NCI-H446 (cell line): Measurements from ENCODE around the gene EPM2A.

Experiments
- DNase-seq, 2 experiments: peaks; one replicate each; lab custom pipeline; 2025; lab: John Stamatoyannopoulos, UW

Gene EPM2A

GRCh38 chr6:145670311-145670710, 65.0 kb downstream of the EPM2A start:
- DNase-seq, result no peak

GRCh38 chr6:145669627-145670034, 65.7 kb downstream of the EPM2A start:
- DNase-seq, result no peak

GRCh38 chr6:145668844-145669243, 66.5 kb downstream of the EPM2A start:
- DNase-seq, result no peak

- DNase-seq, result no peak
Observed at GRCh38 chr6:145660676-145661075, 74.6 kb downstream of the EPM2A start.

GRCh38 chr6:145656128-145656527, 79.2 kb downstream of the EPM2A start:
- no peak for DNase-seq

GRCh38 chr6:145652572-145652971, 82.7 kb downstream of the EPM2A start:
- no peak for DNase-seq

GRCh38 chr6:145651988-145652387, 83.3 kb downstream of the EPM2A start:
- no peak for DNase-seq

- no peak for DNase-seq
Observed at GRCh38 chr6:145648149-145648548, 87.2 kb downstream of the EPM2A start.

GRCh38 chr6:145647602-145648001, 87.7 kb downstream of the EPM2A start:
- no peak for DNase-seq

- DNase-seq, result no peak
Observed at GRCh38 chr6:145643760-145644159, 91.6 kb downstream of the EPM2A start.

- peak; percentile 33 to 65 for DNase-seq
Observed at GRCh38 chr6:145633981-145634627, 101.2 kb downstream of the EPM2A start.

GRCh38 chr6:145632971-145633370, 102.3 kb downstream of the EPM2A start:
- no peak for DNase-seq

GRCh38 chr6:145631374-145631773, 103.9 kb downstream of the EPM2A start:
- no peak for DNase-seq

- no peak for DNase-seq
Observed at GRCh38 chr6:145630598-145630997, 104.7 kb downstream of the EPM2A start.

- DNase-seq, result no peak
Observed at GRCh38 chr6:145629478-145629877, 105.8 kb downstream of the EPM2A start.

GRCh38 chr6:145627451-145627850, 107.9 kb downstream of the EPM2A start:
- DNase-seq, result no peak

- no peak for DNase-seq
Observed at GRCh38 chr6:145626857-145627256, 108.5 kb downstream of the EPM2A start.

- no peak for DNase-seq
Observed at GRCh38 chr6:145623231-145623630, 112.1 kb downstream of the EPM2A start.

GRCh38 chr6:145621776-145622175, 113.5 kb downstream of the EPM2A start:
- no peak for DNase-seq

GRCh38 chr6:145620088-145620487, 115.2 kb downstream of the EPM2A start:
- DNase-seq, result no peak

GRCh38 chr6:145609521-145609920, 125.8 kb downstream of the EPM2A start:
- no peak for DNase-seq

- no peak for DNase-seq
Observed at GRCh38 chr6:145608850-145609249, 126.5 kb downstream of the EPM2A start.

- no peak for DNase-seq
Observed at GRCh38 chr6:145603991-145604390, 131.3 kb downstream of the EPM2A start.

GRCh38 chr6:145603424-145603833, 131.9 kb downstream of the EPM2A start:
- no peak for DNase-seq
